ENCODE data around the gene IFT43.

Gene IFT43

DNA sequence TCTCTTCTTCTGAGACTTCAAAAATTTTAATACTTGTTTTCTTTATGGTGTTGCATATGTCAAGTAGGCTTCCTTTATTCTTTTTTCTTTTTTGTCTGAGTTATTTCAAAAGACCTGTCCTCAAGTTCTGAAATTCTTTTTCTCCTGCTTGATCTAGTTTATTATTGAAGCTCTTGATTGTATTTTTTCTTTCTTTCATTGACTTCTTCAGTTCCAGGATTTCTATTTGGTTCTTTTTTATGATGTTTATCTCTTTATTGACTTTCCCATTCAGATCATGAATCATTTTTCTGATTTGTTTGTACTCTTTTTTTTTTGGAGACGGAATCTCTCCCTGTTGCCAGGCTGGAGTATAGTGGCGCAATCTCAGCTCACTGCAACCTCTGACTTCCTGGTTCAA, 34.1 kb downstream of the IFT43 start:
- no peak for DNase-seq

DNA sequence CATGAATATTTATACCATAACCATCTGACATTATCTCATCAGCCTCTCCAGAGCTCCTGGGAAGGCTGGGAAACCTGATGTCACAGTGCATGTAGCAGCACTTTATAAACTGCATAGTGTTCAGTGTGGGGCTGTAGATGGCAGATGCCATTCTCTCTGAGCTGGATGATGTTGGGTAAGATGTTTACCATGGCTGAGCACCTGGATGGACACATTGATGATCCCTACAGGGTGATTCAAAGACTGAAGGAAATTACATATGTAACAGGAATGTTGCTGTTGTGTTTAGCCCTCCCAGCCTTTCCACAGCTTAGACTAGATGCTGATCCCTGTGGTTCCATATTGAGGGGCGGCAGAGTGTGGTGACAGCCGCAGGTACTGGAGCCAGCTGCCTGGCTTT, 37.4 kb downstream of the IFT43 start:
- no peak for DNase-seq

DNA sequence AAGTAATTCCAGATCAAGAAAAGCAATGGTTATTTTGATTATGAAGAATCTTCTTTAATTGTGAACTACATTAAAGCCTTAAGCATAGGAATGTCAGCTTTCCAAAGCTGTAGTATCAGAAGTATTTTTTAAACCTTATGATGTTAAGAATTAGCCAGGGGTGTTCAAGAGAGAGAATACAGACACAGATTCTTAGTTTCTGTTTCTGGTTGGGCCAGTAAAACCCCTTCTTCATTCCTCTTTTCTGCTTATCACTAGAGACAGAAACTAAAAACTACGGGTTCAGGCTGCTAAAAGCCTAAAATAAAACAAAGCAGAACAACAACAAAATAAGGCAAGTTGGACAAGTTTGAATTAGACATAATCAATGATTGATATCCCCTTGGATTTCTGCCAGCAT, 38.2 kb downstream of the IFT43 start:
- DNase-seq: no peak

DNA sequence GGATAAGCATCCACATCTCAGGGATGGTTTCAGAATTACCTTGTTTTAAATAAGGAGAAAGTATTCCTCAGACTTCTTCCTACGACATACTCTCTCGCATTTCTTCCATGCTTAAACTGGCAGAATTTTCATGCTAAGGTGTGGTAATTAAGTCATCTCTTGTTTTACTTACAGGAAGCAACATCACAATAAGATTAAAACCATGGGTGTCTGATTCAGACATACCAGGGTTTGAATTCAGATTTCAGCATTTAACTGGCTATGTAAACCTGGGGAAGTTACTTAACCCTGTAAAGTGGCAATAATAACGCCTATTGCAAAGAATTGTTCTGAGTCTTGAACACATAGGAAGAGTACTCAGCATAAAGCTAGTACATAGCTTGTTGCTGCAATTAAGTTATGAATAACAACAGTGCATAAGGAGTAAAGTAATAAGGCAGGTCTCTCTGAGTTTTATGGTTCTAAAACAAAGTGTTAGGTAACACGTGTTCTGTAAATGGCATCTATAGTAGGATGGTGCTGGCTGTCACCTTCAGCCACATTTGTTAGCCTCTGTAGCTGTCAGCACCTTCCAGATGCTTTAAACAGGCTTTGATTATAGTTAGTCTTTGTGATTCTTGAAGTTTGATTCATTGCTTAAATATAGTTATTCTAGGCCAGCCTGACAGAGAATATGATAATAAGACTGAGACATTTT, 38.8 kb downstream of the IFT43 start:
- no peak for DNase-seq

DNA sequence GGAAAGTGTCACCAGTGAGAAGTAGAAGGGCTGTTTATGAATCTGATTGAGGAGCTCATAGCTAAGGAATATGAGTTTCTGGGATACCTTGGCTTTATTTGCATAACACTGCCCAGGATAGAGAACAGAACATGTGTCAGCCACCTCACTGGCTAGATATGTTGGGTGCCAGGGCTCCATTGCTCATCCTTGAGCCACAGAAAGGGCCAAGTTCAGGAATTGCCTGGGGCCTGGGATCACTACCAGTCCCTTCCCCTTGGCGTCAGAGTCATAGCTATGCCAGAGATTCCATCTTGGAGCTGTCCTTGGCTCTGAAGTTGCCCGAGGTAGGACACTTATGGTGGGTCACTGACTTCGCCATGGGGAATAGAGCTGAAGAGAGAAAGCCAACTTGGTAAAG, 49.0 kb downstream of the IFT43 start:
- DNase-seq: no peak

DNA sequence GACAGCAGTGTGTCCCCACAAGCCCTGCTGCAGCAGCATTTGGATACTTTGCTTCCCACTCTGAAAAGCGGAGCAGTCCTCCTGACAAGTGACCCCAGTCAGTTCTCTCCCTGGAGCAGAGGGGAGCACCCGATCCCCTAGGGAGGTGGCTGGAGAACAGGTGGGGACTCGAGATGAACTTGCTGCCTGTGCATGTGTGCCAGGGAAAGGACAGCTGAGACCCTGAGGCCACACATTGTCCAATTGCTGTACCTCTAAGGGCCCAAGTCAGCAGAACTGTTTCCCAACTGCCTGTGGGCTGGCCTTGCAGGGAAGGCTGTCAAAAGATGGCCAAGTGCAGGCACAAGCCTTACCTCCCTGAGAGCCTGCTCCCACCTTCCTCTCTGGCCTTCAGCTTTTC, 55.1 kb downstream of the IFT43 start:
- no peak for DNase-seq

DNA sequence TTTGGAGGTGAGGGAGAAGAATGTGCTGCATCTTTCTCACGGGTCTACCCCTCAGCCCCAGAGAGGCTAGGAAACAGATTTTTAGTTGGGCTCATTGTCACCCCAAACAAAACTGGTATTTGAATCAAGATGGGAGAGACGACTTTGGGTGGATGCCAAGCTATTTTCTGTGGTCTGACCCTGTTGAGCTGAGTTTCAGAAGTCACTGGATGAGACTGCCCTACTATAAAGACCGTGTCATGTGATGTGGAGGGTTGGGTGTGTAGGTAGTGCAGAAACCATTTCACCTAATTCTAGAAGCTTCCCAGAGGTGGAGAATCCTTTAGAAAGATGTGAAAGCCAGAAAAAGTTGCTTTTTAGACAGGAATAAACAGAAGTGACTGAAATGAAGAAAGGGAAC, 60.2 kb downstream of the IFT43 start:
- no peak for DNase-seq

DNA sequence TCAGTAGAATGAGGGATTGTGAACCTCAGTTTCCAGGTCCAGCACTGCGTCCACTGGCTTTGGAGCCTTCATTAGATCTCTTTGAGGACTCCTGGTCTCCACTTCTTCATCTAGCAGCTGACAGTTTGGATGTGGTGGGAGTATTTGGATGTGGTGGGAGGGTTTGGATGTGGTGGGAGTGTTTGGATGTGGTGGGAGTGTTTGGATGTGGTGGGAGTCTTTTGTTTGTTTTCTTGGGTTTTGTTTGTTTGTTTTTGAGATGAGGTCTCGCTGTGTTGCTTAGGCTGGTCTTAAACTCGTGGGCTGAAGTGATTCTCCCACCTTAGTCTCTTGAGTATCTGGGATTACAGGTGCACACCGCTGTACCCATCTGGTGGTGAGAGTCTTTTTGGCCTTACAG, 64.7 kb downstream of the IFT43 start:
- DNase-seq: no peak

DNA sequence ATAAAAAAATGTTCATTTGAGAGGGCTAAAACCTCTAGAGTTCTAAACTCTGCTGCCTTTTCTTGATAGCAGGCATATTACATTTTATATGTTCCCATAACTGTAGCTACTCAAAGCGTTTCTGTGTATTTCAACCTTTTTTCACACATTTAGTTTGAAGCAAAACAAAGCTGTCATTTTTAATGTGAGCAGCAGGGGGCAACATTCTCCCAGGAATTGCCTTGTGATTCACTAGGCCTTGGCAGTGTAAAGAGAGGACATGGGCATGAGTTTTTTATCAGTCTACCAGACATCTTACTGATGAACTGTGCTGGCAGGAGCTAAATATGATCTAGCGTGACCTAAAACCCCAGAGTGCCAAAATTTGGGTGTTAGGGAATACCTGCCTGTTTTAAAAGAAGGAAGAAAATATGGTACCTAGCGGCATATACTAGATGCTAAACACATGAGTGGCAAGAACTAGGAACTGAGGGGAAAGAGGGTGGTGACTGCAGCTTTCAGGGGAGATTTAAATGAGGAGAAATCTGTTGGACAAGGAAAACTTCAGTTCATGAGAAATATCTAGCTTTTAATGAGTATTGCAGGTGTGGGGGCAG, 65.3 kb downstream of the IFT43 start:
- peak; percentile 46 for DNase-seq

DNA sequence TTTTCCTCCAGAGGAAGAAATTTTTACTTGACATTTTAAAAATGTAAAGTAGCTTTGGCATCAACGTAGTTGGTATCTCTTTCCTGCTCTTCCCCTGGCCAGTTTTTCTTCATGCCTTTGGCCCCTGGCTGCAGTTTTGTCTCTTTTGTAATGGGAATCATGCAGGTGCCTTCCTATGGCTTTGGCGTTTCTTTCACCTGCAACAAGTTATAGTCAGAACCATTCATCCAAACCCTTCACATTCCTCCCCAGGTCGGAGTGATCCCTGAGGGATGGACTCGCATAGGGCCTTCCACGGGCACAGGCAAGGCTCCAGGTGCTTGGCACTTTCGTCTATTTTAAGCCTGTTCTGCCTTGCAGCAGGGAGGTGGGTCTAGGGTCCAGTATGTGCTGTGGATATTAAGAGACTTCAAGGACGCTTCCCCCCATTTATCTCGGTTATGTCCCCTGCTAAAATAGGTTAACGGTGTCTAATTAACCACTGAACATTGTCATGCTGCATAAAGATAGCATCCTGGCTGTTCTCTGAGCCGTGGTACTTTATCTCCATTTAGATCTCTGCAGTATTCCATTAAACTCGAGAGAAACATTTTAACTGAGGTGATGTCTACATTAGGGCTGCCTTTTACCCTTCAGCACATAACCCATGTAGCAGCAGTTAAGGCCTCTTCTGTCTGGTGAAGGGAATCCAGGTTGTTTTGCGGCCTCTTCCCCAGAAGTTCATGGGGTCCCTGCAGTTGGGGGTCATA, 66.3 kb downstream of the IFT43 start:
- DNase-seq: no peak

DNA sequence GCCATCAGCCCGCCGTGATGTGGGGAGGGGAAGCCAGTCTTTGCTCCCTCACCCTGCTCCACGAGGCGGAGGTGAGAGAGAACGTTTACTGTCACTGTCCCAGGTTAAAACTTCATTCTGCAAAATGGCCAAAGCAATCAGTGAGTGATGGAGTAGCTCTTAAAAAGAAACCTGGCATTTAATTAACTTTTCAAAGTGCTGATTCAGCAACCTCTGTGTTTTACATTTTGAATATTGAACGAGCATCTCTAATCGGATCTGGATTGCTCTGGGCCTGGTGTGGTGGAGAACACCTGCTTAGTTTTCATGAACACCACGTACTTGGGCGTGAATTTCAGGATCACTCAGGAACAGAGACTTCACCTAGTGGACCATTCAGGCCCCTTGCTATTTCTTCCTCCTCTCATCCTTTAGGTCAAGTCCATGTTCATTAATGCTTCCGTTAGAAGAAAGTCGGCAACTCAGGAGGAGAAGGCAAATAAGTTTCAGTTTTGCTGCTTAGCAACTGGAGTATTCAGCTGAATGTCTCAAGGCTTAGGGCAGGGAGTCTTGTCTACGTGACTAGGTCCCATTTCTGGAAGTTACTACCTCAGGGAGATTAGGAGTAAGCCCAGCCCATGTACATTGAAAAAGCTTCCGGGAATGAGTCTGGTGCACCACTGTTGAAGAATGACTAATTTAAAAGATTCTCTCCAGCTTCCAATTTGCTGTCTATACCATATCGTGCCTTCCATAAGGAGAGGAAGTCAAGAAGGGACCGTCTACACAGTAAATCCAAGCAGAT, 68.2 kb downstream of the IFT43 start:
- no peak for DNase-seq

DNA sequence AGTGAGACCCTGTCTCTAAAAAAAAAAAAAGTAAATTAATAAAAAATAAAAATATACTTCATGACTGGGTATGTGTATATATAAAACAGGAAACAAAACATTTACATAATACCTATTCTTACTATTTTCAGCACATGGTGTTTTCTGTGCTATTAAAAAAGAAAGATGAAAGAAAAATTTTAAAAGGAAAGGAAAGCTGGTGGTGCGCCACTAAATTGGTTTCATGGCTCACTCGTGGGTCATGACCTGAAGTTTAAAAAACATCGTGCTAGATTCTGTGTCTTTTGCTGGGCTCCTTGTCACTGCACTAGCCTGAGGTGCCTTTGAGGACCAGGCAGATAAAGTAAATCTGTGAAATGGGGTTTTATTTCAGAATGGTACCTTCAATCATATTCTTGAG, 69.8 kb downstream of the IFT43 start:
- DNase-seq: no peak

DNA sequence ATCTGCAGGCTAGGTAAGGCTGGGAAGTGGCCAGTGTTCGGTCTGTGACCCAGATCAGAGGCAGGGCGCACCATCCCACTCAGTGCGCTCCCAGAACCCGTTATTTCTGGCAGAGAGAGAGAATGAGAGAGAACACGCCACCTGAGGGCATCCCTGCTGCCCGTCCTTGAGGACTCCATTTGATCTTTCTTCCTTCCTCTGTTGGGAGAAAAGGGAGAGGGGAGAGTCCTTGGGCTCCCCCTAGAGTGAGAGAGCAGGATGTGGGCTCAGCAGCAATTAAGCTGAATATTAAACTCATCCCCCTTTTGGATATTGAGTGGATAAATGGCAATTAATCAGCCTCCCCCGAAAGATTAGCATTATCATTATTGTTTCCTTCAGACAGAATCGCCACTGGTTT, 70.6 kb downstream of the IFT43 start:
- DNase-seq: peak; percentile 9

DNA sequence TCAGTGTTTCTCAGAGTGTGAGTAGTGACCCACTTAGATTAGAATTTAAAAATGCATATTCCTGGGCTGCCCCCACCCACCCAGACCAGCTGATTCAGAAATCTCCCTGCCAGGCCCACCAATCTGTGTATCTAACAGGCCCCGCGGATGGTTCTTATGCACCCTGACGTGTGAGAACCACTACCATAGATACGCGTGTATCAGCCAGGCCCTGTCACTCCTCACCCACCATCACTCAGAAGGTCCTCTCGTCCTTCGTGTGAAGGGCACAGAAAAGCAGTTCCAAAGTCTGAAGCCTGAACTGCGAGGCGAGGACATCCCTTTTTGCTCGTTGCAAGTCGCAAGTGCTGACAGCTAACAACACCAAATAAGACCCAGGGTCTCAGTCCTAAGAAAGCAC, 72.4 kb downstream of the IFT43 start:
- DNase-seq: no peak

DNA sequence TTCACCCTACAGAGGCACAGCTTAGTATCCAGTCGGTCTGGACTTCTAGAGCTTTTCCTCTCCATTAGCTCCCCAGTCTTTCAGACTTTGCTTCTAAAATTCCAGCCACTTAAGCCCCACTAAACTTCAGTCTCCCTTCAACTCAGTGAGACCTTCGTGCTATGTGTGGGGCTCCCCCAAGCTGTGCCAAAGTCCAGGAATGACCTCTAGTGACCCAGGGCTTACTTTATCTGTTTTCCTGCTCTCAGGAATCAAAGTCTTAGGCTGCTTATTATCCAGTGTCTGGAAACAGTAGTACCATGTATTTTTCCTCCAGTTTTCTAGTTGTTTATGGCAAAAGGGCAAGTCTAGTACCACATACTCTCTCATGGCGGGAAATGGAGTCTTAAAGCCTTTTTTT, 77.8 kb downstream of the IFT43 start:
- no peak for DNase-seq

DNA sequence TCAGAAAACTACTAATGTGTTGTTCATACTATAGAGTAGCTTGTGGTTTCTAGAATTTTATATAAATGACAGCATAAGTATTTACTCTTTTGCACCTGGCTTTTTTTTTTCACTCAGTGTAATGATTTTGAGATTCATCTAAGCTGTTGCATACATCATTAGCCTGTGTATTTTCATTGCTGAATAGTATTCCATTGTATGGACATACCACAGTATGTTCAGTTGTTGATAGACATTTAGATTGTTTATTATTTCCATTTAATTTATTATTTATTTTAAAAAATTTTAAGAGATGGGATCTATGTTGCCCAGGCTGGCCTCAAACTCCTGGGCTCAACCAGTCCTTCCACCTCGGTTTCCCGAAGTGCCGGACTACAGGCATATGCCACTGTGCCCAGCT, 80.0 kb downstream of the IFT43 start:
- DNase-seq: no peak

DNA sequence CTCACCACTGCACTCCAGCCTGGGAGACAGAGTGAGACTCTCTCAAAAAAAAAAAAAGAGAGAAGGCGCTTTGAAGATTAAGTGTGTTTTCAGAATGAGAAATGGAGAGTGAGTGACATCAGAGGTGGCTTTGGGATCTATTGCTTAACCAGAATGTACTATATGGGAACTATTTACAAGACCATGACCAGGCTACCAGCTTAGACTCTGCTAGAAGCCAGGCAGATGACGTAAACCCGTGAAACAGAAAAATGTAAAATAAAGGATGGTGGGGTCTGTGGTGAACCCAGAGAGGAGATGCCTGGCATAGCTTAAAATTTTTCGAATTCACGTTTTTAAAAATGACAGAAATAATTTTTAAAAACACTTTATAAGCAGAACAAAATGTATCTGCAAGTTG, 82.0 kb downstream of the IFT43 start:
- peak; percentile 12 for DNase-seq

DNA sequence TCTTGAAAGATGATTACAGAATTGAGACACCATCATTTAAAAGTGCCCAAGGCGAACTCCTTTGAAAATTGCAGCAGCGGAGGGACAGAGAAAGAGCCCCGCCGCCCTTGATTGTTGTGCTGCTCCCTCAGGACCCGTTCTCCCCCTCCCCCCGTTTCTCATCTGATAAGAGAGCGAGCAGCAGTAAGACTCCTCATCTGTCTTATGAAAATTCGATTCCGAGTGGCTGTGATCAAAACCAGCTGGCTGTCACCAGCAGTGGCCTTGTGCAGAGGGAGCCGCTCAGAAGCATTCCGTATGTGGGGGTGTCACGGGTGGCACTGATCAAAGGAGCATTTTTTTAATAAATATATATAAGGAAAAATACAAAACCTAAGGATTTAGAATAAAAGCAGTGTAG, 88.2 kb downstream of the IFT43 start:
- no peak for DNase-seq

DNA sequence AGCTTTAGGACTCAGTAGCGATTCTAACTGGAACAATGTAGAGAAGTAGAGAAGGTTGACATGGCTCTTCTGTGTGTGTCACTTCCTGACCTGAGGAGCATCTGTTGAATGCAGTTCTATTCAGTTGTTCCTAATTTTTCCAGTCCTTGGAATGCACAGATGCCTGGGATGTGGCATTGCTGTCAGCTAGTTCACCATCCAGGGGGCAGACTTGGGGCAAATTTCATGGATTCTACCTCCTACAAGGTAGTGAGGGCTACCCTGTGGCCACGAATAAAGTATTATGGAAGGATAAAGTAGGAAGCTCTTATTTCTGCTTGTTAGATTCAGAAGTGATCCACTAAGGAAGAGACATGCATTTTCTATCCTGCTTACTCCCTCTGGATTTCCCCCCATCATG, 91.8 kb downstream of the IFT43 start:
- no peak for DNase-seq

DNA sequence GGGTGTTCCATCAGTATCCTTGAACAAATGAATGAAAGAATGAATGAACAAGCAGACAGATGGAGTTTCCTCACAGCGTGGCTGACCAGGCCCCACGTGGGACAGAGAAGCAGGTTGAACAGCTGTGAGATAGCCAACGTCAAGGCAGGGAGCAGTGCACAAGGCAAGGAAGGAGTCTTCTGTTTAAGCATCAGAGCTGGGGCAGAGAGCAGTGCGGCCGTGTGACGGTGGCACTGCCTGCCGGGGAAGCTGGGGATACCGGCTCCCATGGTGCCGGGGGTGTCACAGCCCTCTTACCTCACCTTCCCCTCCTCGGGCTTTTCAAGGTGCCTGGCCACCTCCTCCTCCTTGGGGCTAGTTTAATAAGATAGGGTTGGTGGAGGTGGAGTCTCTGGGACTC, 92.9 kb downstream of the IFT43 start:
- DNase-seq: no peak

DNA sequence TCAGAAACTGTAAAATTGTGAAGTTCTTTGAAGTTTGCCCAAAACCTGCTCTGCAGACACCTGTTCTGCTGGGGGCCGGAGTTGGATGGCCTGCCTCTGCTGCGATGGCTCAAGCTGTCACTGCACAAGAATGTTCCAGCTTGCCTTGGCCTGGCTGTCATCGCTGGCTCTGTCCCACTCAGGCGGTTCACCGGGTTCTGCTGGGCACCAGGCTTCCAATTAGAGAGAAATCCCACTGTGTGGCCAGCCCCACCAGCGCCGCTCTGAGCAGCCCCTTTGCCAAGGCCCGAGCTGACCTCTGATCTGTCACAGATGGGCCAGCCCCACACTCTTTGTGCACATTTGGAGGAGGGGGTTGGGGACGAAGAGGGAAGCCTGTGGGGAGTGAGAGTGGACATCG, 94.5 kb downstream of the IFT43 start:
- no peak for DNase-seq

DNA sequence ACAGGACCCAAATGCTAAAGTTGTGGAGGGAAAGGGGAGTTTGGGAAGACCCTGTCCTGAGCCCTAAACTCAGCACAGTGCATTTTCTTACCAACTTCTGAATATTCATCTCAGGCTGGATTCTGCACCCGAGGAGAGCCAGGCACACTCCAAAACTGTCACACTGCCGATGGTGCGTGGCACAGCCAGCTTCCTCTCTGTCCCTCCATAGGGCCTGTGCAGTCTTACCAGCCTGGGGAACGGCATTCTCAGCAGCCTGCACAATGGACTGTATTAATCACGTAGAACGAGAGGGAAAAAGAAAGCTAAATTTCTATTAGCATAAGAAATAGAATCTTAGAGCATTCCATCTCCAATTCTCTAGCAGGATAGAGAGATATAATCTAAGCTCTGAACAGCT, 94.9 kb downstream of the IFT43 start:
- no peak for DNase-seq

DNA sequence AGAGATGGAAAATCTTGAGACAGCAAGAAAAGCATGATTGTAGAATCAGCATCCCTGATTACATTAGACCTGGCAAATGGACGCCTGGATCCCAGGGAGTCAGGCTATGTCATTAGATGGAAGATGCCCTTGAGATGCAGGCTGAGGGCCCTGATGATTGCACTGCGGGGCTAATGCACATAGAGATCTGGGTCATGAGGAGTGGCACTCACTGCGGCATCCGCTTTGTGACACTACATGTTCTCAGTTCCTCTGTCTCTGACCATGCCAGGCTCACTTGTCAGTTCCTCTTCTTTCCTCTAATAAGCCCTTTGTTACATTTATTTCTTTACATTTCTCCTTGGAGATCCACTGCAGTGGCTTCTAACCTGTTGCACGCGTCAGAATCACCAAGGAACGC, 96.1 kb downstream of the IFT43 start:
- DNase-seq: no peak

Data from fibroblast of skin of right quadriceps (primary cell).